Measurements from ENCODE around the gene MYBPC1.

- TF ChIP-seq CTCF (conservative IDR thresholded peaks at IDR 0.05): no peak
- TF ChIP-seq EZH2 (IDR thresholded peaks at IDR 0.05; ENCODE audit: low read depth): no peak
These were observed 85.5 kb downstream of the MYBPC1 start for GRCh38 chr12:101680240-101680639.
